GM23248 (cell line): ENCODE results near the gene THADA. TPM values are rescaled to one million over a fixed set of nuclear protein-coding genes. Genes with fewer than 3 reads are reported as not detected.
"Not testable (repeated sequence)": the region's sequence is repeated elsewhere in the genome, so short reads cannot be mapped to it uniquely, and the experiment has no call there.

Experiments
- DNase-seq: peaks from one replicate; pipeline ENCODE4 v3.0.0-alpha.2; 2015
- H2AFZ ChIP-seq: fragments of 200-600 bp; sonication (generic); 2 replicates; pipeline ENCODE4 v1.6.1; 2016; ENCODE audit warnings: antibody characterized with exemption
- H3F3A ChIP-seq: fragments of 200-600 bp; sonication (generic); 2 replicates; pipeline ENCODE4 v1.6.1; 2016; ENCODE audit warnings: mild to moderate bottlenecking, antibody characterized with exemption, mixed run types; ENCODE audit not compliant: insufficient read depth
- H3K27ac ChIP-seq: fragments of 200-600 bp; sonication (generic); 2 replicates; pipeline ENCODE4 v1.5.1; 2016; ENCODE audit warnings: mild to moderate bottlenecking
- H3K27me3 ChIP-seq: fragments of 200-600 bp; sonication (generic); replicated peaks from 2 replicates; pipeline ENCODE4 v1.6.1; 2016; ENCODE audit warnings: mild to moderate bottlenecking; ENCODE audit not compliant: insufficient read depth
- H3K36me3 ChIP-seq: fragments of 200-600 bp; sonication (generic); 2 replicates; pipeline ENCODE4 v1.6.1; 2016; ENCODE audit warnings: low read depth, mild to moderate bottlenecking
- H3K4me1 ChIP-seq: fragments of 200-600 bp; sonication (generic); 2 replicates; pipeline ENCODE4 v1.6.1; 2016; ENCODE audit warnings: mild to moderate bottlenecking; ENCODE audit not compliant: insufficient read depth
- H3K4me2 ChIP-seq: fragments of 200-600 bp; sonication (generic); one replicate; pipeline ENCODE4 v1.6.1; 2016; ENCODE audit warnings: mild to moderate bottlenecking; ENCODE audit not compliant: unreplicated experiment
- H3K4me3 ChIP-seq: fragments of 200-600 bp; sonication (generic); 2 replicates; pipeline ENCODE4 v1.5.1; 2016; ENCODE audit warnings: mild to moderate bottlenecking
- H3K79me2 ChIP-seq: fragments of 200-600 bp; sonication (generic); 2 replicates; pipeline ENCODE4 v1.6.1; 2016; ENCODE audit warnings: mild to moderate bottlenecking; ENCODE audit not compliant: insufficient read depth
- H3K9ac ChIP-seq: fragments of 200-600 bp; sonication (generic); 2 replicates; pipeline ENCODE4 v1.6.1; 2016; ENCODE audit warnings: mild to moderate bottlenecking
- H3K9me2 ChIP-seq: fragments of 200-600 bp; sonication (generic); 2 replicates; pipeline ENCODE4 v1.6.1; 2016; ENCODE audit warnings: mixed run types, mild to moderate bottlenecking, moderate library complexity; ENCODE audit not compliant: insufficient read depth
- H3K9me3 ChIP-seq: fragments of 200-600 bp; sonication (generic); one replicate; pipeline ENCODE4 v1.6.1; 2017; ENCODE audit warnings: low read depth
- H4K20me1 ChIP-seq: fragments of 200-600 bp; sonication (generic); 2 replicates; pipeline ENCODE4 v1.6.0; 2016; ENCODE audit not compliant: insufficient read depth
- EZH2 ChIP-seq: fragments of 200-600 bp; sonication (generic); IDR thresholded peaks from 2 replicates; pipeline ENCODE4 v1.6.1; 2018; ENCODE audit warnings: antibody characterized with exemption, mild to moderate bottlenecking; ENCODE audit not compliant: insufficient read depth, poor library complexity, severe bottlenecking
- EZH2phosphoT487 ChIP-seq: fragments of 200-600 bp; sonication (generic); IDR thresholded peaks from 2 replicates; pipeline ENCODE4 v1.6.1; 2018; ENCODE audit warnings: antibody characterized with exemption, moderate library complexity, mild to moderate bottlenecking, low read depth; ENCODE audit not compliant: insufficient read depth
- WGBS, 2 experiments: methylation state at CpG; one replicate each; pipeline ENCODE4 v1.1.6; 2015 to 2017; ENCODE audit warnings: low lambda C conversion rate in 2 of 2, low coverage in 1 of 2; ENCODE audit errors: missing lambda C conversion rate in 2 of 2; 5-methylcytosine and 5-hydroxymethylcytosine counted together
- in situ Hi-C: fragments of 300-500 bp; cut with MboI; formaldehyde crosslinking; loops from 2 replicates; pipeline ENCODE4 v1.15.0; 2020
- polyA plus RNA-seq: library from polyadenylated mRNA; unstranded; fragments of >200 nt; fragmentation: Nextera tagmentation; extraction: Ambion mirVana; gene quantifications from 2 replicates; pipeline ENCODE4 v1.2.1, GENCODE V29; 2016
- total RNA-seq: library from RNA; depleted of rRNA; stranded (reverse); fragments of >200 nt; shearing (Covaris generic); gene quantifications from 2 replicates; pipeline ENCODE4 v1.2.3, GENCODE V29; 2014

THADA gene
- total and polyA plus RNA-seq, 2 experiments from 2014 or later, result 14.1 to 15.8 TPM

GRCh38 chr2:43448822-43449110 lies 147.1 kb downstream of the THADA start:
- no peak for DNase-seq
- H3F3A ChIP-seq, result 0 out of 2 replicates have a peak, but pooled peaks cover 9% of the 10 kb centered on the region
- WGBS, 2 experiments, result 88 to 100% methylated on average over 1 of the region's 1 CpG
- no peak overlapping the region for H3K9ac ChIP-seq
- in situ Hi-C loops, result no loop called here
- H3K4me3 ChIP-seq, result no peak overlapping the region
- H3K79me2 ChIP-seq, result no peaks in the 10 kb centered on the region
- H3K9me3 ChIP-seq, result no peaks in the 10 kb centered on the region
- H2AFZ ChIP-seq, result no peak overlapping the region
- H3K36me3 ChIP-seq, result no peaks in the 10 kb centered on the region
- H3K27me3 ChIP-seq, result no peaks in the 10 kb centered on the region
- TF ChIP-seq EZH2, result no peak
- no peak for TF ChIP-seq EZH2phosphoT487
- H3K4me2 ChIP-seq, result no peak overlapping the region
- H3K4me1 ChIP-seq, result peaks cover 16% of the 10 kb centered on the region
- no peaks in the 10 kb centered on the region for H4K20me1 ChIP-seq
- H3K9me2 ChIP-seq, result no peaks in the 10 kb centered on the region
- no peak overlapping the region for H3K27ac ChIP-seq

DNA sequence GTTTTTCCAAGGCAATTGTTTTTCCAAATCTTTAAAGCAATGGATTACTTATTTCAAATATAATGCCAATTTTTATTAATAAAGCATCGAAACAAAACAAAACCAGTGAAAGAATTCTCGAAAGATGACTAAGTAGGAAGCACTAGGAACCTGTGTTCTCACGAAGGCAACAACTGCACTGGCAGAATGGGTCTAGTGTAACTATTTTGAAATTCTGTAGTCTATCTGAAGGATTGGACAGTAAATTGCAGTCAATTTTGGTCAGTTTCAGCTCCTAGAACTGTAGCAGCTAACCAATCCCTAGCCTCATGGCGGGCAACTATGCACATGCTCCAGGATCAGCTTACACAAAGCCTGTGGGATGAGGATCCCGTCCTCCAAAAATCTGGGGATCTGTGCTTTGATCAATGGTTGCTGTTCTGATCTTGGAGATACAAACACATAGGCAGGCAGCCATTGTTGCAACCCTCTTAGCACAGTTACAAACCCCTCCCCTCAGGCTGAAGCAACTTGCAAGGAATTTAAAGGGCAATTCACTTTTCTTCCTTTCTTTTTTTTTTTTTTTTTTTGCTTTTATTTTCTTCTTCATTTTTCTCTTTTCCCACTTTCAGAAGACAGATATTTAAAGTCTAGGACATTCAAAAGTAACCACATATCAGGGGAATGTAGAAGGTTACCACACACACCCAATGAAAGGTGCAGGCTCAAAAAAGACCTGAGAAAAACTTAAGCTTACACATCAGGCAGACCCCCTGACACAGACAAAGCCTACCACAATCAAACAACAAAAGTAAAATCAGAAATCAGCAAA lies 147.6 kb downstream of the THADA start:
- no peaks in the 10 kb centered on the region for H3K9me2 ChIP-seq
- H3K4me1 ChIP-seq, result peaks cover 16% of the 10 kb centered on the region
- H4K20me1 ChIP-seq, result no peaks in the 10 kb centered on the region
- H3K4me2 ChIP-seq, result no peak overlapping the region
- H3K9ac ChIP-seq, result no peak overlapping the region
- no peaks in the 10 kb centered on the region for H3K27me3 ChIP-seq
- 63 to 67% methylated on average over 5 of the region's 5 CpGs for WGBS, 2 experiments
- H3K27ac ChIP-seq, result no peak overlapping the region
- TF ChIP-seq EZH2 (no peak), EZH2phosphoT487 (no peak)
- H3K9me3 ChIP-seq, result no peaks in the 10 kb centered on the region
- no peak overlapping the region for H2AFZ ChIP-seq
- H3K36me3 ChIP-seq, result no peaks in the 10 kb centered on the region
- in situ Hi-C loops, result no loop called here
- no peaks in the 10 kb centered on the region for H3K79me2 ChIP-seq
- DNase-seq, result peak; percentile 43
- no peak overlapping the region for H3K4me3 ChIP-seq
- H3F3A ChIP-seq, result 0 out of 2 replicates have a peak, but pooled peaks cover 9% of the 10 kb centered on the region

GRCh38 chr2:43446755-43447154 lies 149.1 kb downstream of the THADA start:
- H3K4me2 ChIP-seq, H4K20me1 ChIP-seq, in situ Hi-C loops, DNase-seq, H3K27ac ChIP-seq, H3K27me3 ChIP-seq, H3K9me2 ChIP-seq, H2AFZ ChIP-seq, H3K36me3 ChIP-seq, H3K9me3 ChIP-seq, H3K9ac ChIP-seq, H3K4me1 ChIP-seq, H3K79me2 ChIP-seq, H3F3A ChIP-seq, H3K4me3 ChIP-seq: not testable (repeated sequence)
- whole genome bisulfite sequencing, 2 experiments, result 91 to 94% methylated on average over 4 of the region's 4 CpGs

DNA sequence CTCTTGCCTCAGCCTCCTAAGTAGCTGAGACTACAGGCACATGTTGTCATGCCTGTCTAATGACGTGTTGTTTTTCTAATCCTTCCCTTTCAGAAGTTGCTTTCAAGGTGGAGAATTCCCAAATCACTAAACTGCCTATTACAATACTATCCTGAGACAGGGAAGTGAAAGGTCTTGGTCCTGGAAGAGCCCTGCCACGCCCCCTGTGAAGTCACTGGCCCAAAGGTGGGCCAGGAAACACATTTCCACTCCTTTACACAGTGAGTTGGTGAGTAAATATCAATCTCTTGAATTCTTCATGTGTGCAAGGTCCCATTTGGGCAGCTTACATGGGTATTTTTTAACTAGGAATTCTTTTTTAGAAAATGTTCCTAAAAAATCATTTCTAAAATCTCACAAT lies 150.1 kb downstream of the THADA start:
- TF ChIP-seq EZH2phosphoT487 (no peak), EZH2 (no peak)
- H3K27ac ChIP-seq, result no peak overlapping the region
- H4K20me1 ChIP-seq, result no peaks in the 10 kb centered on the region
- H2AFZ ChIP-seq, result no peak overlapping the region
- no peaks in the 10 kb centered on the region for H3K27me3 ChIP-seq
- no peak for DNase-seq
- H3F3A ChIP-seq, result no peaks in the 10 kb centered on the region
- H3K79me2 ChIP-seq, result no peaks in the 10 kb centered on the region
- H3K9me3 ChIP-seq, result no peaks in the 10 kb centered on the region
- in situ Hi-C loops, result no loop called here
- no peaks in the 10 kb centered on the region for H3K9me2 ChIP-seq
- H3K4me1 ChIP-seq, result 0 out of 2 replicates have a peak, but pooled peaks cover 5% of the 10 kb centered on the region
- no peaks in the 10 kb centered on the region for H3K36me3 ChIP-seq
- WGBS, 2 experiments, result 95 to 97% methylated on average over 2 of the region's 2 CpGs
- H3K4me3 ChIP-seq, result no peak overlapping the region
- H3K9ac ChIP-seq, result no peak overlapping the region
- no peak overlapping the region for H3K4me2 ChIP-seq
